Measurements from ENCODE around the gene ODF2.
"Not testable (repeated sequence)": the region's sequence is repeated elsewhere in the genome, so short reads cannot be mapped to it uniquely, and the experiment has no call there.

ODF2 gene

DNA sequence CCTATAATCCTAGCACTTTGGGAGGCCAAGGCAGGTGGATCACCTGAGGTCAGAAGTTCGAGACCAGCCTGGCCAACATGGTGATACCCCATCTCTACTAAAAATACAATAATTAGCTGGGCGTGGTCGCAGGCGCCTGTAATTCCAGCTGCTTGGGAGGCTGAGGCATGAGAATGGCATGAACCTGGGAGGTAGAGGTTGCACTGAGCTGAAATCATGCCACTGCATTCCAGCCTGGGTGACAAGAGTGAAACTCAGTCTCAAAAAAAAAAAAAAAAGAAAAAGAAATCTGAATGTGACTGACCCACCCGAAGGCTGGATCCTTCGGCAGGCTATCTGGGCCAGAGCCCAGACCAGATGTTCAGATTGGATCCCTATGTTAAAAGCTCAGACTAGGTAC, 32.5 kb upstream of the ODF2 start:
- not testable (repeated sequence) for DNase-seq

DNA sequence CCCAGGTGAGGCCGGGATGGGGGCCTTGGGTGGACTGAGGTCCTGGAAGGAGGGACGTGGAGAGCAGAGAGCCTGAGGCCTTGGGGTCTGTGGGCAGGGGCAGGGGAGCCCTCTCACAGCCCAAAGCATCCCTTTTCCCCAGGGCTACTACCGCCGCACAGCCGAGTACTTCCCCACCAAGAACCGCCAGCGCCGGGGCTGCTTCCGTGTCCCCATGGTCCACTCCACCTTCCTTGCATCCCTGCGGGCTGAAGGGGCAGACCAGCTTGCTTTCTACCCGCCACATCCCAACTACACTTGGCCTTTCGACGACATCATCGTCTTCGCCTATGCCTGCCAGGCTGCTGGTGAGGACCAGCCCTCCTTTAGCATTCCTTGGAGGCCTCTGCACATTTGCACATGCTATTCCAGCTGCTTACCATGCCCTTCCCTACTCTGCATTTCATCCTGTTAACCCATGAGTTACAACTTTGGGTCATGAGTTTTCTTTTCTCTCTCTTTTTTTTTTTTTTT, 31.5 kb upstream of the ODF2 start:
- DNase-seq: no peak

DNA sequence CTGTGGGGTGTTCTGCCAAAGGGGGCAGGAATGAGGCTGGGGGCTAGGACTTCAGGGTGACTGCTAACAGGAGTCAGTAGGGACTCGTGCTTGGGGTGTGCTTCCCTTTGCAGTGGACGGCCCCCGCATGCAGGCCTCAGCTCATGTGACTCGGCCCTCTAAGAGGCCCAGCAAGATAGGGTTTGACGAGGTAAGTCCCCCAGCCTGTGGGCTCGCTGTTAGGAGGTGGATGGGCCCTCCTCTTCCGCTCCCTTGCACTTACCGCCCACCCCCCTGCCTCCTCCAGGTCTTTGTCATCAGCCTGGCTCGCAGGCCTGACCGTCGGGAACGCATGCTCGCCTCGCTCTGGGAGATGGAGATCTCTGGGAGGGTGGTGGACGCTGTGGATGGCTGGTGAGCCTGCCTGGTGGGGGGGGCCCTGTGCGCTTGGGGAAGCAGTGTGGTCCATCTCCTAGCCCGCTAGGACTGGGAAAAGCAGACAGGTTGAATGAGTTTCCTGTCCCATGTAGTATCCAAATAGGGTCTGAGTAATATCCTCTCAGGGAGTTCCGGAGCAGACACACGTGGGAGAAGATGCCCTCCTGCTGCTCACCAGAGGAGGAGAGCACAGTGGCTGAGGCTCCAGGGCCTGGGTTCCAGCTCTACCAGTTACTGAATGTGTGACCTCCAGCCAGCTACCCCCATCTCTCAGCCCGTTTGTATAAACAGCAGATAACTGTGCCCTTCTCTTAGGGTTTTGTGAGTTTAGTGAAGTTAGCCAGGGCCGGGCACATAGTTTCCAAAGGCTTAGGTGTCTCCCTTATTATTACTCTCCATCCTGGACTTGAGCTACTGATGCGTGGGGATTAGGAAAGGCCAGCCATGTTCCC, 26.9 kb upstream of the ODF2 start:
- DNase-seq: no peak

DNA sequence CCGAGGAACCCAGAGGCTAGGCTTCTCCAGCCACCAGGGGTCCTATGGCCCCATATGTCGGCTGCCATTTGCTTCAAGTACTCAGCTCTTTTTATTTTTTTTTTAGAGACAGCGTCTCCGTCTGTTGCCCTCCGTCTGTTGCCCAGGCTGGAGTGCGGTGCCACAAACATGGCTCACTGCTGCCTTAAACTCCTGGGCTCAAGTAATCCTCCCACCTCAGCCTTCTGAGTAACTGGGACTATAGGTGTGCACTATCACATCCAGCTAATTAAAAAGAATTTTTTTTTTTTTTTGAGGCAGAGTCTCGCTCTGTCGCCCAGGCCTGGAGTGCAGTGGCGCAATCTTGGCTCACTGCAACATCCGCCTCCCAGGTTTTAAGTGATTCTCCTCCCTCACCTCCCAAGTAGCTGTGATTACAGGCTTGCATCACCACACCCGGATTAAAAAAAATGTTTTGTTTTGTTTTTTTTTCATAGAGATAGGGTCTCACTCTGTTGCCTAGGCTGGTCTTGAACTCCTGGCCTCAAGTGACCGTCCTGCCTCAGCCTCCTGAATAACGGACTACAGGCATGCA, 26.2 kb upstream of the ODF2 start:
- DNase-seq: no peak

DNA sequence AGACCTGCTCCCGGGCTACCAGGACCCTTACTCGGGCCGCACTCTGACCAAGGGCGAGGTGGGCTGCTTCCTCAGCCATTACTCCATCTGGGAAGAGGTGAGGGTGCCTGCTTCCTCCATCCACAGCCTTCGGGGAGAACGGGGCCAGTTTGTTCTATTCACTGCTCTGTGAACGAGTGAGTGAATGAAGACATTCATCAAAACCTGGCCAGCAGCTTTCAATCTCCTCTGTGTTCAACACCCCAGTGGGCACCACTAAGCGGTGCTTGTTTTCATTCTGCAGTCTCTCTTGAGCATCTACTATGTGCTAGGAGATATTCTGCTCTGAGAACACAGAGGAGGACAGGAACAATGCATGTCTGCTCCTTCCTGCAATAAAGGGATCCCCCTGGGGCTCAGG, 24.6 kb upstream of the ODF2 start:
- peak in 3 of 51 donors; percentile 29 to 40 (median 30) for DNase-seq

DNA sequence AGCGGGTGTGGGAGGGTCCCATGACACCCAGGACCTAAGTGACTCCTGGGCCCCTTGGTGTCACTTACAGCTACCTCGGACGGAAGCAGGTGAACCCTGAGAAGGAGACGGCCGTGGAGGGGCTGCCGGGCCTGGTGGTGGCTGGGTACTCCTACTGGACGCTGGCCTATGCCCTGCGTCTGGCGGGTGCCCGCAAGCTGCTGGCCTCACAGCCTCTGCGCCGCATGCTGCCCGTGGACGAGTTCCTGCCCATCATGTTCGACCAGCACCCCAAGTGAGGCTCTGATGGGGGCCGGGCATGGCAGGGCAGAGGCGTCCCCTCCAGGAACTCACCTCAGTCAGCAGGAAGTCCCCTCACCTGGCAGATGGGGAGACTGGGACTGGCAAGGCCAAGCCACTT, 21.5 kb upstream of the ODF2 start:
- no peak for DNase-seq

DNA sequence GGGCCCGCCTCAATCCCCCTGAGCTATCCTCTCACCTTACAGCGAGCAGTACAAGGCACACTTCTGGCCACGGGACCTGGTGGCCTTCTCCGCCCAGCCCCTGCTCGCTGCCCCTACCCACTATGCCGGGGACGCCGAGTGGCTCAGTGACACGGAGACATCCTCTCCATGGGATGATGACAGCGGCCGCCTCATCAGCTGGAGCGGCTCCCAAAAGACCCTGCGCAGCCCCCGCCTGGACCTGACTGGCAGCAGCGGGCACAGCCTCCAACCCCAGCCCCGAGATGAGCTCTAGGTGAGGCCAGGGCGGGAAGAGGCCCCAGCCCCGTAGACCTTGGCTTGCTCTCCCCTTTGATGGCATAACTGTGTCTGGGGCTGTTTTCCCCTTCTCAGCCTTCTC, 20.2 kb upstream of the ODF2 start:
- DNase-seq: no peak

DNA sequence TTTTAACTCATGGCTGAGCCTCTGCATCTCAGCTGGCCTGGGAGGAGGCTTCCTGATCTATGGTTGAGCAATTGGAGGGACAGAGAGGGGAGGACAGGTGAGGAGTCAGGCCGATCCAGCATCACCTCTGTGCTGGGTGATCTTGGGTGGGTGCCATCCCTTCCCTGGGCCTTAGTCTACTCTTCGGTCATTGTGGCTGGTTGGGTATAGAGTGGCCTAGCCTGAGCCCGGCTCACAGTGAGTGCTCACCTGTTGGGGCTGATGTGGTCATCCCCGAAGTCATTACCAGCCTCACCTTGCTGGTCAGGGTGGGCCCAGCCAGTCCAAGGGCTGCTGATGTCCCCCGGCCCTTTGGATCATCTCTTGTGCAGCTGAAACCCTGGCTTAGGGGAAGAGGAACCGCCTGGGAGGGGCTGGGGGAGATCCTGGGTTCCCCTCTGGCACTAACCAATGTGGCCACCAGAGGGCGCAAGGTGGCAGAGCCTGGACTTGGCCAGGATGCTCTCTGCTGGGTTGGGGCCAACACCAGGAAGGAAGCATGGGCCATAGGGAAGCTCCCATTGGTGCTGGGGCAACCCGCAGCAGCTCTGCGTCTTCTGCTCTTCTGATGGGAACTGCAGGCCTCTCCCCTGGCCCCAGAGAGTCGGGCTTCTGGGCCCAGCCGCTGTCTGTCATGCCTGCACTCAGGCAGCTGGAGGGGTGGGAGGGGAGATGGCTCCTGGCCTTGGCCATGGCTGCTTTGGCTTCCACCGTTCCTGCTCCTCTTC, 17.3 kb upstream of the ODF2 start:
- DNase-seq: peak in 49 of 51 donors; percentile 8 to 88 (median 61)

DNA sequence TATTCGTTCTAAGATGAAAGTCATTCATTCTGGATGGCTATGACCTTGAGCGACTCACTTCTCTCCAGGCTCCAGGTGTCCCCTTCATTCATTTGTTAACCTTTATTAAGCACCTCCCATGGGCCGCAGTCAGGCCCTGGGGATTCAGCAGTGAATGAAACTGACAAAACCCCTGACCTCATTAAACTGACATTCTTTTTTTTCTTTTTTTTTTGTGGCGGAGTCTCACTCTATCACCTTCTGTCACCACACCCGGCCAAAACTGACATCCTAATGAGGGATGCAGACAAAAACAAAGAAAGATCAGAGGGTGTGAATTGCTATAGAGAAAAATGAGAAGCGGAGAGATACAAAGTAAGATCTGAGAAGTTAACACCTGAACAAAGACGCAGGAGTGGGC, 16.5 kb upstream of the ODF2 start:
- no peak for DNase-seq

DNA sequence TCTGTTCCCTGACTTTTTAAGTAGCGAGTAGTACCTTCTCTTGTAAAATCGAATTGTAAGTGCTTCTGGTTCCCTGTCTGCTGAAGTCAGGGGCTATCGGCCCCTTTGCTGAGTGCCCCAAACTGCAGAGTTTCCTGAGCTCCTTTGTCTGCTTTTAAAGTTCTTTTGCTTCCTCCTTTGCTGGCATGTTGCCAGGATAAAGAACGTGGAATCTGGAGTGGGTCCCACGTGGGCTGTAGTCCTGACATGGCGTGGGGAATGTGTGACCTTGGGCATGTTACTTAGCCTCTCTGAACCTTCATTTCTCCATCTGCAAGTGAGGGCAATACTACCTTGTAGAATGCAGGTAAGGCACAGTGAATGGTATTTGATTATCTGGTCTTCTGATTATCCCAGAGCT, 13.7 kb upstream of the ODF2 start:
- no peak for DNase-seq

DNA sequence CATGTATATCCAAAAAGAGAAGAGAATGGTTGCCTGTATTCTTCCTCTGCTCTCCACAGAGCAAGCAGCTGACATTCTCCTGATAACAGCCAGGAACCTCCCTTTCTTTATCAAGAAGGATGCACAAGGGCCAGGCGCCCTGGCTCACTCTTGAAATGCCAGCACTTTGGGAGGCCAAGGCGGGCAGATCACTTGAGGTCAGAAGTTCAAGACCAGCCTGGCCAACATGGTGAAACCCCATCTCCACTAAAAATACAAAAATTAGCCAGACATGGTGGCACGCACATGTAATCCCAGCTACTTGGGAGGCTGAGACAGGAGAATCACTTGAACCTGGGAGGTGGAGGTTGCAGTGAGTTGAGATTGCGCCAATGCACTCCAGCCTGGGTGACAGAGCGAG, 9.3 kb upstream of the ODF2 start:
- not testable (repeated sequence) for DNase-seq

DNA sequence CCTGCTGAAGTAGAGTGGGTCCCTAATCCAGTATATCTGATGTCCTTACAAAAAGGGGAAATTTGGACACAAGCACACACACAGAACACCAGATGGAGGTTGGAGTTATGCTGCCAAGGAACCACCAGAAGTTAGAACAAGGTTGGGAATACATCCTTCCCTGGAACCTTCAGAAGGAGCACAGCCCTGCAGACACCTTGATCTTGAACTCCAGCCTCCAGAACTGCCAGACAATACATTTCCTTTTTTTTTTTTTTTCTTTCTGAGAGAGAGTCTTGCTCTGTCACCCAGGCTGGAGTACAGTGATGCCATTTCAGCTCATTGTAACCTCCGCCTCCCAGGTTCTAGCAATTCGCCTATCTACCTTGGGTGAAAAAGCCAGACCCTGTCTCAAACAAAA, 7.1 kb upstream of the ODF2 start:
- DNase-seq: no peak

DNA sequence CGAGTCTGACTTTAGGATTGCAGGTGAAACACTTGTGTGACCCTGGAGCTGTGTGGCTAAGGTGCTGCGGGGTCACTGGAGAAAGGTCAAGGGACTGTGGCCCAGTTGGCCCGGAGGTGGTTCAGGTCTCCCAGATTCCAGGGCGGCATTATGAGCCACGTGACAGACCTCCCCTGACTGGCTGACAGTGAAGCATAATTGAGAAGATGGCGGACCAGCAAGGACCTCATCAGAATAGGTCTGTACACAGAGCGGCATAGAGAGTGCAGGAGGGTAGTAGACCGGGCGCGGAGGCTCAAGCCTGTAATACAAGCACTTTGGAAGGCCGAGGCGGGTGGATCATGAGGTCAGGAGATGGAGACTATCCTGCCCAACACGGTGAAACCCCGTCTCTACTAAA, 815 bp upstream of the ODF2 start:
- no peak for DNase-seq

DNA sequence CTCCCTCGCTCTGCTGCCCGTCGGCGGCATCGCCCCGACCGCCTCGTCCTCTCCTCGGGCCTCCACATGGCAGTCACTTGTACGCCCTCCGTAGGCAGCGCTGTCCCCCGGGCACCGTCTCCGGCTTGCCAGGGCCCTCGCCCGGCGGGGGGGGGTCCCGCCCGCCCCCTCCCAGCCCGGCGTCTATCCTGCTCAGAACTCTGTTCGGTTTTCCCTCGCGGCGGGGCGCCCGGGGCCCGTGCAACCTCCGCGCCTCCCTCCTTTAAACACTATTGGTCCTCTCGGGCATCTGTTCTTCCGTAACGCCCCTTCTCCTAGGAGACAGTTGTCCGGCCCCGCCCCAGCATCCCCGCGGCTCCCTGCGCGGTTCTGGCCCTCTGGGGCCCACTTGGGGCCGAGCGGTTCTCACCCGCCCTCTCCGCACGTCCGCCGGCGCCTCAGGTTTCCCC, 831 bp downstream of the ODF2 start:
- peak in 46 of 51 donors; percentile 5 to 74 (median 45) for DNase-seq

DNA sequence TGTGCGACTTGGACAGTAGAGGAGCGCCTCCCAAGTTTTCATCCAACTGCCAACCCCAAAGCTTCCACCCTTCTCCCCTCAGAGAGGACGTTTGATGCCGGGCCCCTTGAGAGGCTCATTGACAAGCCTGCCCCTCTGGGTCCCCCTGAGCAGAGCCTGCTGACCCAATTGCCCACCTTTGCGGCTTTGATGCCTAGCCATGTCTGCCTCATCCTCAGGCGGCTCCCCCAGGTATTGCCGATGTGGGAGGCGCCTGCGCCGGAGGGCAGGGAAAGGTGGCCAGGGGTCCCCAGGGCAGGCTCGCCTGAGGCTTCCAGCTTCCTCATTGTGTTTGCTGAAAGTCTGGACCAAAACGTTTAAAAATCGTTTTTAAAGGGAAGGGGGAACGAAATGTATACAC, 1.4 kb downstream of the ODF2 start:
- DNase-seq: peak in 1 of 51 donors; percentile 16

DNA sequence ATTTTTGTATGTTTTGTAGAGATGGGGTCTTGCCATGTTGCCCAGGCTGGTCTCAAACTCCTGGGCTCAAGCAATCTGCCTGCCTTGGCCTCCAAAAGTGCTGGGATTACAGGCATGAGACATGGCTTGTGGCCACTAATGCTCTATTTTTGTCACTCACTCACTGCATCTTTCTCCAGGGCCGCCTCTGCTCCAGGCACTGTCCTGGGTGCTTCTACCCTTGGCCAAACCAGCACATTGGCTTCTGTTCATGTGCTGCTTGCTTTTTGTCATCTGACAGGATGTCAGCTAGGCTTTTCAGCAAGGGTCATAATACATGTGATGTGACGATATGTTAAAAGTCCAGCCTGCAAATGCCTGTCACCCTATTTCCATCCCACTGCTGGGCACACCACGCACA, 3.2 kb downstream of the ODF2 start:
- no peak for DNase-seq

DNA sequence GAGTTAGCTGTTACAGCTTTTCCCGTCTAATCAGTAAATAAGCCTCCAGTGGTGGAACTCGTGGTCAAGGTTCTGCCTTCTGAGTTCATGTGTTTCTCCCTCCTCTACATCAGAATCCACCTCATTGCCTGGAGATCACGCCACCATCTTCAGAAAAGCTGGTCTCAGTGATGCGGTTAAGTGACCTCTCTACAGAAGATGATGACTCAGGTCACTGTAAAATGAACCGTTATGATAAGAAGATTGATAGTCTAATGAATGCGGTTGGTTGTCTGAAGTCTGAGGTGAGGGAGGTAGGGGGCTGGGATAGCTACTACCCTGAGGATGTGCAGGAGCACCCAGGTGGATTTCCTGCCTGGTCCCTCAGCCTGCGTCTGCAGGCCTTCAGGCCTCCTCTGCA, 13.3 kb downstream of the ODF2 start:
- DNase-seq: no peak

DNA sequence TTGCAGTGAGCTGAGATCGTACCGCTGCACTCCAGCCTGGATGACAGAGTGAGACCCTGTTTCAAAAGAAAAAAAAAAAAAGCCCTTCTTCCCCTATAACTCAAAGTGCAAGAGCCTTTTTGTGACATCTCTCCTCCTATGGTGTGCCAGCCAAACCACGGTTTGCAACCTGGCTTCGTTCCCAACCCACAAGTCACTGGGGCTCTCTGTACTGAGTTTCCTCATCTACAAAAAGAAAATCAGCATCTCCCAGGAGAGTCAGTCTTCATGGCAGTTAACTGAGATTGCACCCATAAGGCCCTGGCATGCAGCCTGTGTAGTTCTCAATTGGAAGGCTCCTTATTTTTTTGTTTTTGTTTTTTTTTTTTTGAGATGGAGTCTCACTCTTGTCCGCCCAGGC, 14.8 kb downstream of the ODF2 start:
- peak in 5 of 51 donors; percentile 3 to 5 (median 4) for DNase-seq

DNA sequence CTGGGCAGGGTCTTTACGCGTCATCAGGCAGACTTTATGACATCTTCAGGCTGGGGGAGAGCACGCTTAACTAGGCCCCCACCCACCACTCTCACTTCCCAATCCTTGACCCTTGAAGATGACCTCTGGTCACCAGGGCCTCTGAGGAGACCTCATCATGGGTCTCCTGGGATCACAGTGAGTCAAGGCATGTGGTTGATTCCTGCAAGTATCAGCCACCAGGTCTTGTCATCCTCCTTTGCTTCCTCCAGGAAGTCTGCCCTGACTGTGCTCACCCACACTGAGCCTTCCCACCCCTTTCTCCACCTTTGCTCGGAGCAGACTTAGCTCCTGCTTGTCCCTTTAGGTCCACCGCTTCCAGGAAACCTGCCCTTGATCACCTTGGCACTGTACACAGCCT, 17.3 kb downstream of the ODF2 start:
- no peak for DNase-seq

DNA sequence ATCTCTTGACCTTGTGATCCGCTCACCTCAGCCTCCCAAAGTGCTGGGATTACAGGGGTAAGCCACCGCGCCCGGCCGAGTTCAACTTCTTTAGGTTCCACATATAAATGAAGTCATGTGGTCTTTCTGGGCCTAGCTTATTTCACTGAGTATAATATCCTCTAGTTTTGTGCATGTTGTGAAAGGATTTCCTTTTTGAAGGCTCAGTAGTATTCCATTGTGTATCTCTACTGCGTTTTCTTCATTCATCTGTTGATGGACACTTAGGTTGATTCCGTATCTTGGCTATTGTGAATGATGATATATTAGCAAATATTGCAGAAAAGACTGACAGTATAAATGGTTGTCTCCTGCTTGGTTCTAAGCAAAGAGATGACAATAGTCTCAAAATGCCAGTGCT, 20.1 kb downstream of the ODF2 start:
- no peak for DNase-seq

DNA sequence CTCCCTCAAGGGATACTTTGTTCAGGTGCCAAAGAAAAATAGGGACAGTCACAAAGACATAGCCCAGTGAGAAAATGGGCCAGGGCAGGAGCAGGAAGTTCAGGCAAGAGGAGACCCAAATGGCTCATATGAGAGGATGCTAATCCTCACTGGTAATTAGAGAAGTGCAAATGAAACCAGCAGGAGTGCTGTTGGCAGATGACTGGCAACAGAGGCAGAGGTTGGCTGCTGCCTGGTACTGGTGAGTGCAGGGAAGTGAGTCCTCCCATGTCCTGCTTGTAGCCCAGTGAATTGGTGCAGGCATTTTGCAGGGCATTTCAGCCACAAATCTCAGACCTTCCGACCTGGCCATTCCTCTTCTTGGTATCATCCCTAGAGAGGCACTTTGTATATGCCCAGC, 23.5 kb downstream of the ODF2 start:
- no peak for DNase-seq

DNA sequence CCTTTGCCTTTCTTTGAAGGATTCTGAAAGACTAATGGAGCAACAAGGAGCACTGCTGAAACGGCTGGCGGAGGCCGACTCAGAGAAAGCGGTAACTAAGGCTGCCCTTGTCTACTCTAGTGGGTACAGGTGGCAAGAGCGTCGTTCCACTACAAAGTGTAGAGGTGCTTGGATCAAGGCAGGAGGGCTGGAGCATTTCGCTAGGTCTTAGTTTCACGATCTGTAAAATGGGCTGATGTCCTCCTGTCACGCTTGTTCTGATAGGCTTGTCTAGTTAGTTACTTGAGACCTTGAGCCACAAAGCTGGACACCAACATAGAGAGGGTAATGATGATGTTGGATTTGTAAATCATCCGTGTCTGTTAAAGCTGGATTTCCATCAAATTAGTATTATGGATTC, 25.8 kb downstream of the ODF2 start:
- no peak for DNase-seq

Data from hypothalamus (tissue), 51 donors.